ENCODE results near the gene PPL.
"Not testable (repeated sequence)": the region's sequence is repeated elsewhere in the genome, so short reads cannot be mapped to it uniquely, and the experiment has no call there.

The PPL gene

GRCh38 chr16:4904942-4905615 lies 31.9 kb downstream of the PPL start:
- DNase-seq (ENCODE audit: low spot score): no peak

- DNase-seq (ENCODE audit: low spot score): no peak
Measured at GRCh38 chr16:4904108-4904941, 32.6 kb downstream of the PPL start.

GRCh38 chr16:4902038-4902437 lies 34.9 kb downstream of the PPL start:
- no peak for DNase-seq (ENCODE audit: low spot score)

- no peak for DNase-seq (ENCODE audit: low spot score)
Measured at GRCh38 chr16:4900750-4901149, 36.2 kb downstream of the PPL start.

- no peak for DNase-seq (ENCODE audit: low spot score)
Measured at GRCh38 chr16:4900036-4900435, 36.9 kb downstream of the PPL start.

GRCh38 chr16:4899474-4899846 lies 37.5 kb downstream of the PPL start:
- DNase-seq (ENCODE audit: low spot score): no peak

- DNase-seq (ENCODE audit: low spot score): no peak
Measured at GRCh38 chr16:4898811-4899473, 38.0 kb downstream of the PPL start.

GRCh38 chr16:4897328-4897727 lies 39.6 kb downstream of the PPL start:
- DNase-seq (ENCODE audit: low spot score): no peak

- not testable (repeated sequence) for DNase-seq (ENCODE audit: low spot score)
Measured at GRCh38 chr16:4896761-4897160, 40.2 kb downstream of the PPL start.

GRCh38 chr16:4895366-4895765 lies 41.6 kb downstream of the PPL start:
- DNase-seq (ENCODE audit: low spot score): no peak

- peak; percentile 26 for DNase-seq (ENCODE audit: low spot score)
Measured at GRCh38 chr16:4894276-4895150, 42.4 kb downstream of the PPL start.

- DNase-seq (ENCODE audit: low spot score): no peak
Measured at GRCh38 chr16:4893103-4893862, 43.7 kb downstream of the PPL start.

GRCh38 chr16:4892361-4893102 lies 44.4 kb downstream of the PPL start:
- peak; percentile 33 for DNase-seq (ENCODE audit: low spot score)

GRCh38 chr16:4891886-4892216 lies 45.1 kb downstream of the PPL start:
- DNase-seq (ENCODE audit: low spot score): no peak

GRCh38 chr16:4891097-4891885 lies 45.7 kb downstream of the PPL start:
- DNase-seq (ENCODE audit: low spot score): no peak

- no peak for DNase-seq (ENCODE audit: low spot score)
Measured at GRCh38 chr16:4890686-4891085, 46.3 kb downstream of the PPL start.

GRCh38 chr16:4890026-4890425 lies 46.9 kb downstream of the PPL start:
- DNase-seq (ENCODE audit: low spot score): no peak

- DNase-seq (ENCODE audit: low spot score): no peak
Measured at GRCh38 chr16:4888428-4889135, 48.4 kb downstream of the PPL start.

- no peak for DNase-seq (ENCODE audit: low spot score)
Measured at GRCh38 chr16:4886151-4886550, 50.8 kb downstream of the PPL start.
